Spinal cord (tissue), 10 donors: ENCODE results near the gene HPSE2. TPM values are rescaled to one million over a fixed set of nuclear protein-coding genes. Genes with fewer than 3 reads are reported as not detected.

Experiments
- DNase-seq, 6 donors: peaks; one replicate each; pipeline versions ENCODE4 v3.0.0 to v3.0.0-alpha.2; 2013 to 2015; ENCODE audit warnings: low spot score in 6 of 6, low read depth in 4 of 6
- H3K27ac ChIP-seq: one replicate; pipeline ENCODE4 v1.5.1; 2013; ENCODE audit warnings: low read depth, low read length, control low read depth
- H3K27me3 ChIP-seq: one replicate; pipeline ENCODE4 v1.6.1; 2013; ENCODE audit warnings: low read length; ENCODE audit not compliant: control insufficient read depth, insufficient read depth
- H3K36me3 ChIP-seq: one replicate; pipeline ENCODE4 v1.6.1; 2013; ENCODE audit warnings: low read length; ENCODE audit not compliant: control insufficient read depth, insufficient read depth
- H3K4me1 ChIP-seq: one replicate; pipeline ENCODE4 v1.6.1; 2013; ENCODE audit warnings: low read length; ENCODE audit not compliant: control insufficient read depth, insufficient read depth
- H3K4me3 ChIP-seq: one replicate; pipeline ENCODE4 v1.5.1; 2013; ENCODE audit warnings: low read depth, low read length, control low read depth
- H3K9me3 ChIP-seq: one replicate; pipeline ENCODE4 v1.6.1; 2013; ENCODE audit warnings: low read length; ENCODE audit not compliant: control insufficient read depth, insufficient read depth
- WGBS: methylation state at CpG from one replicate; pipeline ENCODE4 v1.1.5; 2013; ENCODE audit warnings: missing lambda C conversion rate; ENCODE audit not compliant: insufficient coverage; 5-methylcytosine and 5-hydroxymethylcytosine counted together
- polyA plus RNA-seq, 2 donors: library from polyadenylated mRNA; unstranded; fragments of 120-200 nt; gene quantifications; one replicate each; pipeline ENCODE4 v1.2.1, GENCODE V29; 2013; ENCODE audit not compliant: insufficient read length in 2 of 2
- total RNA-seq, 2 donors: library from RNA; depleted of rRNA in 1 of 2; stranded (reverse); fragments of 120-200 nt in 1 of 2; fragments of >200 nt in 1 of 2; gene quantifications; one replicate each; pipeline versions ENCODE4 v1.2.3 to v1.2.4, GENCODE V29; 2013 to 2014
- donor health status: healthy.

Gene HPSE2
- total and polyA plus RNA-seq, 4 donors: 0.28 to 1.1 (median 0.93) TPM

DNA sequence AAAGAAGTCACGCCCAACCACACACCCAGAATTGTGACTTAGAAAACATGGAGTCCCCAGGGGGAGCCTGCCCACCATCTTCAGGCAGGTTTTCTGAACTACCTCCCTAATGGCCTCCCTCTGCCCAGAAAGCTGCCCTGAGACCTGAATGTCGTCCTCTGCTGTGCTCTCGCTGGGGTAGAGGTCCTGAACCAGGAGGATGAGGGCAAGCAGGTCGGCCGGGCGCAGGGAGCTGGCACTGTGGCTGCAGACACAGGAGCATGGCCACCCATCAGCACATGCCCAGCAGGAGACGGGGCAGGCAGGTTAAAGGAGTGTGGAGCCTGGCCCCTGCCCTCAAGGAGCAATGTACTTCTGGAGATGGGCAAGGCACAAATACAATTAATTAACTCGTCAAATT is 805.2 kb downstream of the HPSE2 start:
- H3K27ac ChIP-seq: no peak overlapping the region
- H3K36me3 ChIP-seq: peaks cover 60% of the 10 kb centered on the region
- H3K9me3 ChIP-seq: peaks cover 2% of the 10 kb centered on the region
- no peaks in the 10 kb centered on the region for H3K27me3 ChIP-seq
- no peak overlapping the region for H3K4me3 ChIP-seq
- H3K4me1 ChIP-seq: no peaks in the 10 kb centered on the region
- 98% methylated on average over 6 of the region's 8 CpGs for WGBS
- DNase-seq: no peak

DNA sequence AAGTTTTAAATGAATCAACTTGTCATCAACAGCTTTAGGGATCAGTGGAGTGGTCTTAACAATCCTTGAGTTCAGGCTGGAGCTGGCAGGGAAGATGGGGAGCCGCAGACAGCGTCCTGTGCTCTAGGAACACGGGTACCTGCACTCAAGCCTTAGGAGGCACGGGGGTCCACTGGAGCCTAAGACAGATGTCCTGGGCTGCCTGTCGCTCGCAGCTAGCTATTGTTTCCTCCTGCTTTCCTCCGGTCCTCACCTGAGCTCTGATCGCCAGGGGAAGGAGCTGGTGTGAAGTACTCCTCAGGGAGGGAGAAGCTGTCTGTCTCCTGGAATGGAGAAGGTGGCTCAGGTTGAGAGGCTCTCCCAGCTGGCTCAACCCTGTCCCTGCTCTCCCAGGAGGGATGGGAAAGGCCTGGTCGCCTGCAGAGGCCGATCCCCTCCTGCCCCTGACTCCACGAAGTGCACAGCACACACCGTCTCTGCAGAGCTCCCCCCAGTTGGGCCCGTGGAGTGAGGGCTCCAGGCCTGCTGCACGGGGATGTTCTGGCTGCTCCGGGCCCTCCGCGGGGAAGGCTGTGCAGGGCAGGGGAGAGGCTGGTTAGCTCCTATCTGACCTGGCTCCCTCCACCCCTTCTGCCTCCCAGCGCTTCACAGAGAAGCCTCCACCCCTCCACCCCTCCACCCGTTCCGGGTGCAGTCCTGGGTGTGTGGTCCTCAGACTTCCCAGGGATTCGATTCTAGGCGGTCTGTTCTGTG is 806.2 kb downstream of the HPSE2 start:
- Histone ChIP-seq H3K27ac (no peak overlapping the region), H3K36me3 (peaks cover 59% of the 10 kb centered on the region), H3K4me1 (no peaks in the 10 kb centered on the region), H3K27me3 (no peaks in the 10 kb centered on the region), H3K4me3 (no peak overlapping the region), H3K9me3 (peaks cover 2% of the 10 kb centered on the region)
- DNase-seq: no peak
- WGBS: 93% methylated on average over 19 of the region's 22 CpGs

DNA sequence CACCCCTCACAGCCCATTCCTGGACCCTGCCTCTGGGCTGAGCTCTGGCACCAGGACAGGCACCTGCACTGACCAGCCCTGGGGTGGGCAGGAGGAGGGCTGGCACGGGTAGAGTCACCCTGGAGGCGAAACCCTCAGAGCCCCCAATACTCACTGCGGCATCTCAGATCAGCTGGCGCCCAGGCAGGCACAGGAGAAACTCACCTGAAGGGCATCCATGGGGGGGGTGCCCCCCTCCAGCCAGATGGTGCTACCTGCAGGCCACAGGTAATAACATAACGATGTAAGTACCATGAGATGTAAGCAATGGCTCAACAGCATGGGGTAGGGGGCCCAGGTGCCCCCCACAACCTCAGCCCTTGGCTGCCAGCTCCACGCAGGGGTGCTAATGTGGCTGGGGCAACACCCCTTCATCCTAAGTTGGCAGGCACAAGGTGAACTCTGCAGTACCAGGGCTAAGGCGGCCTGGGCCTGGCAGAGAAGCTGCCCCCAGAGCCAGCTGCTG is 808.6 kb downstream of the HPSE2 start:
- Histone ChIP-seq H3K4me3 (no peak overlapping the region), H3K27me3 (no peaks in the 10 kb centered on the region), H3K4me1 (no peaks in the 10 kb centered on the region), H3K9me3 (peaks cover 2% of the 10 kb centered on the region), H3K36me3 (peaks cover 64% of the 10 kb centered on the region), H3K27ac (no peak overlapping the region)
- DNase-seq: no peak
- 97% methylated on average over 5 of the region's 7 CpGs for WGBS

DNA sequence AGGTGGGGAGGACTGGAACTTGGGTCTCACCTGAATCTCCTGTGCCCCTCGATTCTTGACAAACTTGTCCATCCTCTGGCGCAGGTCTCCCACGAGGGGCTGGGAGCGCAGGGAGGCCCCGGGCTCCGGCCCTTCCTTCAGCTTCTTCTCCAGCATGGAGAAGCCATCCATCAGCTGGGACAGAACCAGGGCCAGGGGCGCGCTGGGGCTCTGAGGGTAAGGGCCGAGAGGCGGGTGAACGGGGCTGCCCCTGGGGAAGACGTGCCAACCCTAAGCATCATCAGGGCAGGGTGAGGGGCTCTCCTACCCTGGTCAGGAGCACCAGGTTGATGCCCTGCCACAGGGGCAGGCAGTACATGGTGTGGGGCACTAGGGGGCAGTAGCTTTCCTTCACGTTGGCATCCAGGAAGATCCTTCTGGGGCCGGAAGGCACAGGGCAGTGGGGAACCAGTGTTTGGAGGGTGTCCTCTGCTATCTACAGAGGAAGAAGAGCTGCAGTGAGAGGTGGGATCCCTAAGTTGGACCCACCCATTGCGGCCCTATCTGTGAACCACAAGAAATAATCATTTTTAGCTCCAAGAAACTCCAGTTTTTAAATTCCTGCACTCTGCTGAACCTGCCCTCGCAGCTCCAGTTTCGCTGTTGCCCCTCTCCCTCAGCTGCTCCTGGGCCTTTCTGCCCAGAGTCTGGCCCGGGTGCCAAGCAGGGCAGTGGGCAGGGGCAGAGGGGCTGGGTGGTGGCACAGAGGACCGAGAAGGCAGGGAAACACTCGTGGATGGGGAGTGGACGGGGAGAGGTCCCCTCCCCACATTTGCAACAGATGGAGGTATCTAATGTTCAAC is 809.9 kb downstream of the HPSE2 start:
- no peak for DNase-seq
- H3K27ac ChIP-seq: no peak overlapping the region
- WGBS: 78% methylated on average over 17 of the region's 21 CpGs
- H3K36me3 ChIP-seq: peaks cover 61% of the 10 kb centered on the region
- no peaks in the 10 kb centered on the region for H3K27me3 ChIP-seq
- H3K4me3 ChIP-seq: no peak overlapping the region
- H3K9me3 ChIP-seq: no peaks in the 10 kb centered on the region
- H3K4me1 ChIP-seq: no peaks in the 10 kb centered on the region

DNA sequence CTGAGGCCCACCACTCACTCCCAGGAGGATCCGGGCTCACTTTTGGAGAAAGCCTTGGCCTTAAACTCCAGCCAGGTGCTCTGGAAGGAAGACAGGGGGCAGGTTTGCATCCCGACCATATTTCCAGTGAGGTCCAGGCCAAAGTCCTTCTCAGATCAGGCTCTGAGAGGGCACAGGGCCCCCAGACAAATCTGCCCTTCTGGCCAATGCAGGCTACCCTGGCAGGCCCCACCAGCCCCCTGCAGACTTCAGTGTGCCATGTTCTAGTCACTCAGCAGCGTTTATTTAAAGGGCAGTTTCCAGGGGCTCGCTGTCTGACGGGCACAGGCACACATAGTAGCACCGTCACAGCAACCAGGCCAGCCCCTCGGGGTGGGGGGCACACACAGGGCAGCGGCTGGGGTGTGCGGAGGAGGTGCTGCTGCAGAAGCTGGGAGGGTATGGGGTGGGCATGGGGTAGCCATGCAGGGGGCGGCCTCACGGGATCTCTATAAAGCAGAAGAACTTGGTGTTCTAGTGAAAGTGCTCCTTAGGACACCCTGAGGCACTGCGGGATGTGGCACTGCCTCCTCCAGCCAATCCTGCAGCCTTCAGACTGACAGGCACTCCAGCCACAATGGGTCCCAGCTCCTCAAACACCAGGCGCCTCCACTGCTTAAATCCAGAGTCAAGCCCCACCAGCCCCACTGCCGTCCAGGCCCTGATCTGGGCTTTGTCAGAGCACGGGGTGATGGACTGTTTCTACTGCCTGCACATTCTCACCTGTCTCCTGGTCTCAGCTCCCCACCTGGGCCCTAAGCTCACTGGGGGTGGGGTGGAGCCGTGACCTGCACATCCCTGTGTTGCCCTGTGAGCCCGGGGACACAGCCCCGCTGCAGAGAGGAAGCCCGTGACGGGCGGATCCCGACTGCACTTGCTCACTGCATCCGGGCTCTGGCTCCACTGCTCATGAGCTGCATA is 811.1 kb downstream of the HPSE2 start:
- Histone ChIP-seq H3K4me1 (no peaks in the 10 kb centered on the region), H3K36me3 (peaks cover 61% of the 10 kb centered on the region), H3K27me3 (no peaks in the 10 kb centered on the region), H3K4me3 (no peak overlapping the region), H3K27ac (no peak overlapping the region), H3K9me3 (no peaks in the 10 kb centered on the region)
- DNase-seq: no peak
- WGBS: 93% methylated on average over 23 of the region's 23 CpGs

DNA sequence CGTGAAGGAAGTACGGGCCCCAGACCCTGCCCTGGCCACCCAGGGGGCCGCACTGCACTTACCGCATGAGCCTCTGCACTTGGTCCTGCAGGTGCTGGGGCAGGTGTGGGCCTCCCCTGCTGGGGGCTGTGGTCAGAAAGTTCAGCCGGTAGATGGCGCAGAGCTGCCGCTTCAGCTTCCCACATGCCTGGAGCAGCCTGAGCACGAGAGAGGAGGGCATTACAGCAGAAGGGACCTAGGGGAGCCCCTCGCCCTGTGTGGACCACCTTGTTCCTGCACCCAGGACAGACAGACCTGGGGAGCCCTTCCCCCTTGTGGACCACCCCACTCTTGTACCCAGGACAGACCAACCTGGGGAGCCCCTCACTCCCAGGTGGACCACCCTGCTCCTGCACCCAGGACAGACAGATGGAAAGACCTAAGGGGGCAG is 811.9 kb downstream of the HPSE2 start:
- no peak for DNase-seq
- H3K36me3 ChIP-seq: peaks cover 66% of the 10 kb centered on the region
- no peaks in the 10 kb centered on the region for H3K4me1 ChIP-seq
- WGBS: 62% methylated on average over 9 of the region's 9 CpGs
- H3K9me3 ChIP-seq: no peaks in the 10 kb centered on the region
- H3K27ac ChIP-seq: no peak overlapping the region
- no peak overlapping the region for H3K4me3 ChIP-seq
- no peaks in the 10 kb centered on the region for H3K27me3 ChIP-seq

DNA sequence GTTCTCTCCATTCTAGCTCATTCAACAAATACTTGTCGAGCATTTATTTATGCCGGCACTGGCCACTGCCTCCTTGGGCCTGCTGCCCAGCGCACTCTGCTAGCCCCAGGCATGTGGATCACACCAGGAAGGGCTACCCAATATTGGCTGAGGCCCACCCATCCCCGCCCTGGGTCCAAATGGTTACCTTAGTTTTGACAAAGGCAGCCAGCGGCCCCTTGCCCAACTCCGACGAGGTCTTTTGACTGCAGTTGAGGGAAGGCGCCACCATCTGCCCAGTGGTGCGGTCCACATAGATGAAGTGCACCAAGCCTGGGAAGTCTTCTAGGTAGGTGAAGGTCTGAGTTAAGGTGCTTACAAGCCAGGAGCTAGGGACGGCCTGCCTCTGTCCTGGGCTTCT is 813.5 kb downstream of the HPSE2 start:
- peaks cover 77% of the 10 kb centered on the region for H3K36me3 ChIP-seq
- DNase-seq: no peak
- H3K4me1 ChIP-seq: no peaks in the 10 kb centered on the region
- 92% methylated on average over 10 of the region's 10 CpGs for WGBS
- H3K27ac ChIP-seq: no peak overlapping the region
- no peaks in the 10 kb centered on the region for H3K9me3 ChIP-seq
- H3K4me3 ChIP-seq: no peak overlapping the region
- no peaks in the 10 kb centered on the region for H3K27me3 ChIP-seq

DNA sequence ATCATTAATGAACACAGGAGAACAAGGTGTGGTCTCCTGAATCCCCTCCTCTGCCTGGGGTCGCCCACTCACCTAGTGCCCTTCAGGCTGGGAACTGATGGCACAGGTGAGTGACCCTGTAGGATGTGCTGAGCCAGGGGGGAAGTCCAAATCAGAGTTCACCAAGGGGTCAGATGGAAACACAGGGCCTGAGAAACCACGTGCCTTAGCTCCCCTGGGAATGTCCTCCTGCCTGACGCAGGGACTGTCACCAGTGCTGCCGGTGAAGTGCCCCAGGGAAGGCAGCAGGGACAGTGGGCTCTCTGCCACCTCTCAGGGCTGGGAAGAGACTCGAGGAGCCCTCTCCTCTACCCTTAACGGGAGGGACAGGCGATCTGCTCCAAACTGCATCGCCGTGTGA is 814.9 kb downstream of the HPSE2 start:
- no peak for DNase-seq
- Histone ChIP-seq H3K4me3 (no peak overlapping the region), H3K4me1 (no peaks in the 10 kb centered on the region), H3K27me3 (no peaks in the 10 kb centered on the region), H3K36me3 (peaks cover 74% of the 10 kb centered on the region), H3K27ac (no peak overlapping the region), H3K9me3 (no peaks in the 10 kb centered on the region)
- 77% methylated on average over 6 of the region's 9 CpGs for WGBS
